HepG2 (cell line): ENCODE measurements around the gene TAGAP. TPM values are rescaled to one million over a fixed set of nuclear protein-coding genes. Genes with fewer than 3 reads are reported as not detected.

Experiments used
- CTCF ChIP-seq: sonication (generic); formaldehyde crosslinking; IDR thresholded peaks from 2 replicates; pipeline ENCODE4 v1.5.0; 2020; ENCODE audit warnings: mild to moderate bottlenecking, missing genetic modification reagents, moderate library complexity
- GTF3A ChIP-seq: sonication (generic); formaldehyde crosslinking; conservative IDR thresholded peaks from 2 replicates; pipeline ENCODE4 v1.4.0; 2020; ENCODE audit warnings: mild to moderate bottlenecking, missing genetic modification reagents
- HDAC2 ChIP-seq: sonication (generic); formaldehyde crosslinking; IDR thresholded peaks from 2 replicates; pipeline ENCODE4 v1.4.0; 2020; ENCODE audit warnings: missing genetic modification reagents
- KDM4B ChIP-seq: sonication (generic); formaldehyde crosslinking; IDR thresholded peaks from 2 replicates; pipeline ENCODE4 v1.4.0; 2020; ENCODE audit warnings: missing genetic modification reagents
- KDM5A ChIP-seq: fragments of 200-600 bp; sonication (generic); IDR thresholded peaks from 2 replicates; pipeline ENCODE4 v1.7.0; 2018; ENCODE audit warnings: antibody characterized with exemption, mild to moderate bottlenecking, low read length, borderline replicate concordance
- NKX3-1 ChIP-seq: sonication (generic); formaldehyde crosslinking; IDR thresholded peaks from 2 replicates; pipeline ENCODE4 v1.5.0; 2020; ENCODE audit warnings: missing genetic modification reagents
- POLR2A ChIP-seq, 2 experiments: IDR thresholded peaks; 2 replicates each; pipeline ENCODE4 v1.6.1; 2011; ENCODE audit warnings: low read depth in 2 of 2, low read length in 2 of 2, mild to moderate bottlenecking in 1 of 2, moderate library complexity in 1 of 2; ENCODE audit not compliant: insufficient read depth in 1 of 2
- SAFB2 ChIP-seq: sonication (generic); formaldehyde crosslinking; IDR thresholded peaks from 2 replicates; pipeline ENCODE4 v1.5.1; 2020; ENCODE audit warnings: missing genetic modification reagents, low read depth, mild to moderate bottlenecking, borderline replicate concordance
- SIN3A ChIP-seq: IDR thresholded peaks from 2 replicates; pipeline ENCODE4 v1.6.1; 2011; ENCODE audit warnings: low read depth, mild to moderate bottlenecking, control low read depth, low read length, borderline replicate concordance
- SMC3 ChIP-seq: IDR thresholded peaks from 2 replicates; pipeline ENCODE4 v1.6.1; 2011; ENCODE audit warnings: low read length, improper control_type of control experiment
- TFAP4 ChIP-seq: sonication (generic); IDR thresholded peaks from 2 replicates; pipeline ENCODE4 v1.6.1; 2016; ENCODE audit warnings: low read depth, borderline replicate concordance
- ZBTB7B ChIP-seq: sonication (generic); formaldehyde crosslinking; IDR thresholded peaks from 2 replicates; pipeline ENCODE4 v1.4.0; 2020; ENCODE audit warnings: missing genetic modification reagents
- ZC3H13 ChIP-seq: sonication (generic); formaldehyde crosslinking; IDR thresholded peaks from 2 replicates; pipeline ENCODE4 v1.8.1; 2023; ENCODE audit warnings: mild to moderate bottlenecking, missing genetic modification reagents, moderate library complexity
- ZKSCAN8 ChIP-seq: IDR thresholded peaks from 2 replicates; pipeline ENCODE4 v1.6.1; 2016; ENCODE audit warnings: borderline replicate concordance, missing genetic modification reagents, missing compliant biosample characterization
- ZNF24 ChIP-seq: fragments of 450-650 bp; IDR thresholded peaks from 2 replicates; pipeline ENCODE4 v1.6.1; 2017; ENCODE audit warnings: antibody characterized with exemption, mild to moderate bottlenecking
- ZNF329 ChIP-seq: sonication (generic); formaldehyde crosslinking; IDR thresholded peaks from 2 replicates; pipeline ENCODE4 v1.9.0; 2021; ENCODE audit warnings: low read depth, mild to moderate bottlenecking, missing genetic modification reagents
- ZNF570 ChIP-seq: sonication (generic); formaldehyde crosslinking; IDR thresholded peaks from 2 replicates; pipeline ENCODE4 v1.4.0; 2020; ENCODE audit warnings: mild to moderate bottlenecking, missing genetic modification reagents, borderline replicate concordance
- ZNF713 ChIP-seq: sonication (generic); formaldehyde crosslinking; IDR thresholded peaks from 2 replicates; pipeline ENCODE4 v1.4.0; 2020; ENCODE audit warnings: mild to moderate bottlenecking, missing genetic modification reagents
- ZSCAN22 ChIP-seq: sonication (generic); formaldehyde crosslinking; IDR thresholded peaks from 2 replicates; pipeline ENCODE4 v1.4.0; 2020; ENCODE audit warnings: mild to moderate bottlenecking, missing genetic modification reagents
- ZSCAN25 ChIP-seq: sonication (generic); formaldehyde crosslinking; IDR thresholded peaks from 2 replicates; pipeline ENCODE4 v1.8.0; 2022; ENCODE audit warnings: mild to moderate bottlenecking, missing genetic modification reagents
- polyA plus RNA-seq, 8 experiments: library from polyadenylated mRNA; depleted of rRNA in 3 of 8; stranded (reverse) in 7 of 8; unstranded in 1 of 8; fragments of >200 nt; fragmentation: Illumina TruSeq in 4 of 8; extraction: Trizol in 4 of 8; gene quantifications; 2 replicates each; pipeline versions ENCODE4 v1.2.1 to v1.2.3, GENCODE V29; 2011 to 2016; ENCODE audit warnings: low read depth in 4 of 8, missing spikeins in 1 of 8, mixed read lengths in 1 of 8; ENCODE audit not compliant: insufficient read depth in 1 of 8
- total RNA-seq, 5 experiments: library from RNA; depleted of rRNA; stranded (reverse); fragments of >200 nt; fragmentation: Illumina TruSeq; extraction: Trizol; gene quantifications; 2 replicates each; pipeline ENCODE4 v1.2.3, GENCODE V29; 2016; ENCODE audit warnings: low read depth in 1 of 5
- TF ChIP-seq, protein P1 (sequence below): IDR thresholded peaks from 2 replicates; pipeline ENCODE4 v1.6.1; 2018; ENCODE audit warnings: missing genetic modification reagents, mild to moderate bottlenecking, missing compliant biosample characterization
- TF ChIP-seq, protein P2 (sequence below): sonication (generic); formaldehyde crosslinking; IDR thresholded peaks from 2 replicates; pipeline ENCODE4 v1.5.1; 2020; ENCODE audit warnings: mild to moderate bottlenecking, moderate library complexity, missing genetic modification reagents
- TF ChIP-seq, protein P3 (sequence below): sonication (generic); formaldehyde crosslinking; IDR thresholded peaks from 2 replicates; pipeline ENCODE4 v1.4.0; 2020; ENCODE audit warnings: mild to moderate bottlenecking, missing genetic modification reagents
- TF ChIP-seq, protein P4 (sequence below): sonication (generic); formaldehyde crosslinking; IDR thresholded peaks from 2 replicates; pipeline ENCODE4 v1.8.1; 2023; ENCODE audit warnings: missing genetic modification reagents, inconsistent platforms, borderline replicate concordance

Gene TAGAP
- total and polyA plus RNA-seq, 2 of the 13 experiments (the other 11 are each of a cell fraction or from before 2014, with no cell fraction given) = not detected

DNA sequence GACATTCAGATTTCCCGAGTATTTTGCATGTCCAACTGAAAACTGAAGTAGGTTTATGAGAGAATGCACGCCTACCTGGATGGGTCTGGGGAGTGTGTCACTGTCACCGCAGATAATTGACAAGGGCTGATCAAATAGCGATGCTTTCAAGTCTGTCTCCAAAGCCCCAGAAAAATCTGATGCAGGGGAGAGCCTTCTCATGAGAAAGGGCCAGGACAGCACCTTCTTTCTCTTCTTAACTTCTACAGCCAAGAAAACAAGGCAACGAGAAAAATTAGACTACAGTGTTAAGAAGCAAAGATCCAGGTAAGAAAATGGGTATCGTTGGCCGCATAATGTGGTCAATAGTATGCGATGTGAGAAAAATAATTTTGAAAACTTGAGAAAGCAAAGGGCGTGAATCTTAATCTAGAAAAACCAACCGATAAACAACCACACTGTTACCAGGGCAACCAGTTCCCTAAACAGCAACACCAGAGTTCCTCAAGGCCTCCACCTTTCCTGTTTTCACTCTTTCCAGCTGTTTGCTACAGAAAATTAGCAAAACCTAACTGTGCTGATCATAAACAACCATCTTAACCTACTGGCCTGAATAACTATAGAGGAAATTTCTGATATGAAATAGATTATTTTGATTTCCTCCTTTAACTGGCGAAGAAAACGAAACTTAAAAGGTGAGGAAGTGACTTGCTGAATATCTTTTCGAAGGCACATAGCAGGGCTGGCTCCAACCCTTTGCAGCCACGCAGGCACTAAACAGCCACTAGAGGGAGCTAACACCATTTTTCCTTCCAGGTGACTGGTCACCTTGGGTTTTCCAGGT is 2.6 kb downstream of the TAGAP start (continued):
- TF ChIP-seq, protein P1, sequence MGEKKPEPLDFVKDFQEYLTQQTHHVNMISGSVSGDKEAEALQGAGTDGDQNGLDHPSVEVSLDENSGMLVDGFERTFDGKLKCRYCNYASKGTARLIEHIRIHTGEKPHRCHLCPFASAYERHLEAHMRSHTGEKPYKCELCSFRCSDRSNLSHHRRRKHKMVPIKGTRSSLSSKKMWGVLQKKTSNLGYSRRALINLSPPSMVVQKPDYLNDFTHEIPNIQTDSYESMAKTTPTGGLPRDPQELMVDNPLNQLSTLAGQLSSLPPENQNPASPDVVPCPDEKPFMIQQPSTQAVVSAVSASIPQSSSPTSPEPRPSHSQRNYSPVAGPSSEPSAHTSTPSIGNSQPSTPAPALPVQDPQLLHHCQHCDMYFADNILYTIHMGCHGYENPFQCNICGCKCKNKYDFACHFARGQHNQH (CRISPR knock-in tag) = peak; percentile 36; the same call in 1 of the 2 replicates
- TF ChIP-seq ZSCAN22 (CRISPR knock-in tag) (no peak), TFAP4 (peak; percentile 50; the same call in 1 of the 2 replicates), HDAC2 (CRISPR knock-in tag) (no peak), ZNF713 (CRISPR knock-in tag) (no peak), SAFB2 (CRISPR knock-in tag) (no peak), CTCF (peak; percentile 92), ZNF24 (no peak), SIN3A (no peak), ZNF570 (no peak), ZKSCAN8 (CRISPR knock-in tag) (no peak), ZBTB7B (CRISPR knock-in tag) (no peak), KDM4B (CRISPR knock-in tag) (no peak), ZC3H13 (CRISPR knock-in tag) (no peak), ZSCAN25 (no peak), ZNF329 (no peak), SMC3 (peak; percentile 92), NKX3-1 (CRISPR knock-in tag) (no peak), POLR2A (IDR thresholded peaks at IDR 0.05; ENCODE audit: insufficient read depth in 1 of 2, low read depth in 2 of 2, low read length in 2 of 2) (no peak), KDM5A (no peak), GTF3A (CRISPR knock-in tag) (no peak)
- TF ChIP-seq, protein P2, sequence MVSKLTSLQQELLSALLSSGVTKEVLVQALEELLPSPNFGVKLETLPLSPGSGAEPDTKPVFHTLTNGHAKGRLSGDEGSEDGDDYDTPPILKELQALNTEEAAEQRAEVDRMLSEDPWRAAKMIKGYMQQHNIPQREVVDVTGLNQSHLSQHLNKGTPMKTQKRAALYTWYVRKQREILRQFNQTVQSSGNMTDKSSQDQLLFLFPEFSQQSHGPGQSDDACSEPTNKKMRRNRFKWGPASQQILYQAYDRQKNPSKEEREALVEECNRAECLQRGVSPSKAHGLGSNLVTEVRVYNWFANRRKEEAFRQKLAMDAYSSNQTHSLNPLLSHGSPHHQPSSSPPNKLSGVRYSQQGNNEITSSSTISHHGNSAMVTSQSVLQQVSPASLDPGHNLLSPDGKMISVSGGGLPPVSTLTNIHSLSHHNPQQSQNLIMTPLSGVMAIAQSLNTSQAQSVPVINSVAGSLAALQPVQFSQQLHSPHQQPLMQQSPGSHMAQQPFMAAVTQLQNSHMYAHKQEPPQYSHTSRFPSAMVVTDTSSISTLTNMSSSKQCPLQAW (CRISPR knock-in tag) = 0 out of 2 replicates have a peak, but pooled peaks have one; percentile 40
- TF ChIP-seq, protein P3, sequence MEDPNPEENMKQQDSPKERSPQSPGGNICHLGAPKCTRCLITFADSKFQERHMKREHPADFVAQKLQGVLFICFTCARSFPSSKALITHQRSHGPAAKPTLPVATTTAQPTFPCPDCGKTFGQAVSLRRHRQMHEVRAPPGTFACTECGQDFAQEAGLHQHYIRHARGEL = no peak
- TF ChIP-seq, protein P4, sequence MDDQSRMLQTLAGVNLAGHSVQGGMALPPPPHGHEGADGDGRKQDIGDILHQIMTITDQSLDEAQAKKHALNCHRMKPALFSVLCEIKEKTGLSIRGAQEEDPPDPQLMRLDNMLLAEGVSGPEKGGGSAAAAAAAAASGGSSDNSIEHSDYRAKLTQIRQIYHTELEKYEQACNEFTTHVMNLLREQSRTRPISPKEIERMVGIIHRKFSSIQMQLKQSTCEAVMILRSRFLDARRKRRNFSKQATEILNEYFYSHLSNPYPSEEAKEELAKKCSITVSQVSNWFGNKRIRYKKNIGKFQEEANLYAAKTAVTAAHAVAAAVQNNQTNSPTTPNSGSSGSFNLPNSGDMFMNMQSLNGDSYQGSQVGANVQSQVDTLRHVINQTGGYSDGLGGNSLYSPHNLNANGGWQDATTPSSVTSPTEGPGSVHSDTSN (CRISPR knock-in tag) = no peak
